ENCODE data around the gene SLC15A3. TPM values are rescaled to one million over a fixed set of nuclear protein-coding genes. Genes with fewer than 3 reads are reported as not detected.
A peak's percentile ranks its signal among the peaks of the same experiment; 100 is the strongest.

The SLC15A3 gene
- total RNA-seq, 4 donors from 2014 or later, result 32.2 to 94.4 (median 64.8) TPM

GRCh38 chr11:60889869-60890311 is 62.1 kb downstream of the SLC15A3 start:
- Histone ChIP-seq H3K36me3 (peaks cover 0 to 86% (median 0%) of the 10 kb centered on the region in 3 donors), H3K9me3 (no peaks in the 10 kb centered on the region), H3K27ac (no peak overlapping the region), H3K4me3 (no peak overlapping the region), H3K4me1 (peaks cover 0 to 3% (median 0%) of the 10 kb centered on the region in 4 donors), H3K27me3 (no peaks in the 10 kb centered on the region)
- TF ChIP-seq POLR2A (IDR thresholded peaks at IDR 0.05), result no peak
- TF ChIP-seq EP300 (IDR thresholded peaks at IDR 0.05), result no peak
- TF ChIP-seq CTCF (IDR thresholded peaks at IDR 0.05), result no peak
- DNase-seq (ENCODE audit: low spot score in 2 of 2), result no peak
- 70 to 74% methylated on average over 6 of the region's 6 CpGs for WGBS, 2 donors

- H3K36me3 ChIP-seq, result peaks cover 0 to 63% (median 0%) of the 10 kb centered on the region in 3 donors
- peaks cover 0 to 3% (median 0%) of the 10 kb centered on the region in 4 donors for H3K4me1 ChIP-seq
- TF ChIP-seq CTCF (IDR thresholded peaks at IDR 0.05) (peak; percentile 24 to 59 (median 29)), EP300 (IDR thresholded peaks at IDR 0.05) (no peak), POLR2A (IDR thresholded peaks at IDR 0.05) (no peak)
- H3K27me3 ChIP-seq, result no peaks in the 10 kb centered on the region
- H3K27ac ChIP-seq, result no peak overlapping the region
- no peak overlapping the region for H3K4me3 ChIP-seq
- 59 to 60% methylated on average over 5 of the region's 5 CpGs for WGBS, 2 donors
- no peaks in the 10 kb centered on the region for H3K9me3 ChIP-seq
- DNase-seq (ENCODE audit: low spot score in 2 of 2), result peak in 1 of 2 donors; percentile 50
Observed at GRCh38 chr11:60887556-60887955, 64.4 kb downstream of the SLC15A3 start.

Small RNA genes lying within 50 kb of the gene (small RNA-seq; reads per million reads assigned to genes)
- not detected for gene RNU6-933P

Other genes with a start within 250 kb of the SLC15A3 start
- gene MS4A18, start 227.5 kb downstream of the SLC15A3 start, total RNA-seq, result not detected
- gene MS4A15, start 195.3 kb downstream of the SLC15A3 start, total RNA-seq, result not detected
- not detected for gene MS4A10, start 166.8 kb downstream of the SLC15A3 start, total RNA-seq
- 10 to 100 TPM; 15.9 to 41.1 (median 27.3) TPM for gene CCDC86, start 110.1 kb downstream of the SLC15A3 start, total RNA-seq
- 1 to 10 TPM in 1 of 4 donors, under 1 TPM in 3; 0.20 to 2.4 (median 0.46) TPM for gene PTGDR2, start 96.2 kb downstream of the SLC15A3 start, total RNA-seq
- gene ZP1, start 84.6 kb downstream of the SLC15A3 start, total RNA-seq, result not detected
- 10 to 100 TPM; 49.6 to 92.0 (median 55.5) TPM for gene PRPF19, start 45.6 kb downstream of the SLC15A3 start, total RNA-seq
- 100 to 1,000 TPM; 173 to 300 (median 197) TPM for gene TMEM109, start 38.0 kb downstream of the SLC15A3 start, total RNA-seq
- gene TMEM132A, start 27.7 kb downstream of the SLC15A3 start, total RNA-seq, result 10 to 100 TPM; 15.9 to 41.9 (median 26.6) TPM
- 1 to 10 TPM in 2 of 4 donors, under 1 TPM in 1, not detected in 1; 0.59 to 3.6 (median 2.7) TPM for gene CD6, start 19.5 kb upstream of the SLC15A3 start, total RNA-seq
- gene CD5, start 150.3 kb upstream of the SLC15A3 start, total RNA-seq, result 1 to 10 TPM in 1 of 4 donors, under 1 TPM in 3; 0.20 to 1.8 (median 0.43) TPM
- gene VPS37C, start 209.2 kb upstream of the SLC15A3 start, total RNA-seq, result 10 to 100 TPM; 11.8 to 22.2 (median 13.6) TPM